Islet precursor cell (in vitro differentiated cells): ENCODE results near the gene DNM1L.

ENCODE experiments used
- DNase-seq: peaks from one replicate; pipeline ENCODE4 v3.0.0-alpha.2; 2018

The DNM1L gene

DNA sequence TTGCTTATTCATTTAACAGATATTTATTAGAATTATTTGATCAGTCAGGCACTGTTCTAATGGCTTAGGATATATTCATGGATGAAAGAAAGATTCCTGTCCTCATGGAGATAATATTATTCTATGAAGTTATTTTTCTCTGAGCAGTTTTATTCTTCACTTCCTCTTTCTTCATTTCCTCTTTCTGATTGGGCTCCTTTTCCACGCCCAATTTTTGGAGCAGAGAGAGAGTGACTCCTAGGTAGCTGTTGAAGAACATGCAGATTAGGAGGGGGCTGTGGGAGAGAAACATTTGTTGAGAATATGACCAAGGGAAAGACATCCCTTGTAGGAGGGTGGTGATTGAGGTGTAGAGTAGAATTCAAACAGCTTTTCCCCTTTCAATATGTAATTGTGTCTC is 82.6 kb downstream of the DNM1L start:
- DNase-seq, result no peak

DNA sequence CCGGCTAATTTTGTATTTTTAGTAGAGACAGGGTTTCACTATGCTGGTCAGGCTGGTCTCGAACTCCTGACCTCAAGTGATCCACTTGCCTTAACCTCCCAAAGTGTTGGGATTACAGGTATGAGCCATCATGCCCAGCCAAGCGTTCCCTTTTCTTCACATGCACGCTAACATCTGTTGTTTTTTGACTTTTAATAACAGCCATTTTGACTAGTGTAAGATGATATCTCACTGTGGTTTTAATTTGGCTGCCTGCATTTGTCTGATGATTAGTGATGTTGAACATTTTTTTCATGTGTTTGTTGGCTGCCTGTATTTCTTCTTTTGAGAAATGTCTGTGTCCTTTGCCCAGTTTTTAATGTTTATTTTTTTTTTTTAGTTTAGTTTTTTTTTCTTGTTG is 86.8 kb downstream of the DNM1L start:
- DNase-seq, result no peak

DNA sequence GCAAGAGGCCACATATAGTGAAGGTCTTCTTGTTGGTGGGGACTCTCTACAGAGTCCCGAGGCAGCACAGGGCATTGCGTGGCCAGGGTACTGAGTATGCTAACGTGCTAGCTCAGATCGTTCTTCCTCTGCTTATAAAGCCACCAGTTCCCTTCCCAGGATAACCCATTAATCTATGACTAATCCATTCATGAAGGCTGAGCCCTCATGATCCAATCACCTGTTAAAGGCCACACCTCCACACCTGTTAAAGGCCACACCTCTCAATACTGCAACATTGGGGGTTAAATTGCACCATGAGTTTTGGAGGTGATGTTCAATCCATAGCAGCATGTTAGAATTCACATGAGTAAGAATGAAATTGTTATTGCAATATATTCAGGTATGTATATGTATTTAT is 89.4 kb downstream of the DNM1L start:
- no peak for DNase-seq

DNA sequence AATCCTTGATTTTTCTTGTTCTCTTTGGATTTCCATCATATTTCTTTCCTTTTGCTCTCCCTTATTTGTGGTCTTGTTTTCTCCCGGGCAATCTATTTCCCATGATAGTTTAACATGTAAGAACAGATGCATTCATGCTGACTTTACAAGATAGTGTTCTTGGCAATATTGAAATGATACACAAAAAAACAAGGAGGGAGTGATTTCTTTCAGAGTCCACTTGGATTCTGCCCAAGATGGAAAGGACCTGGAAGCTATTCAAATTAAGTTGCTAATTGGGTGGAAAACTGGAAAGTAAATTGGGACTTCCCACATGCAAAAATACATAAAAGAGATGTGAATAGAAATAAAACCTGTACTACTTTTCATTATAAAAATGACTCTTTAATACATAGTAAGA is 91.0 kb downstream of the DNM1L start:
- DNase-seq, result no peak

DNA sequence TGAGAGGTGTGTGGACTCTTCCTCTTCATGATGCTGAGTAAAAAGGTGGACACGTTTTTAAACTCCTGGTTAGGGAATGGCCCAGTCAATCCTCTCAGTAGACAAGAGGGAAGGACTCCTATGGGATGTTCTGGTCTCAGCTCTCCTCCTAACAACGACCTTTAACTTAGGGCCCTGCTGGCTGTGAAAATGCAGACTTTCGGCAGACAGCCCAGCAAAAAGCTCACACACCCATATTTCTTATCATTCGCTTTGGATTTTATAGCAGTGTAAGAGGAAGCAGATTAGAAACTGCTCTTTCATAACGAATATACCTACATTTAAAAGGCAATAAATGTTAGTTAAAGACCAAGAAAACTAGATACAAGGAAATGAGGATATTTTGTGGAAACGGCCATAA is 94.6 kb downstream of the DNM1L start:
- DNase-seq, result no peak

DNA sequence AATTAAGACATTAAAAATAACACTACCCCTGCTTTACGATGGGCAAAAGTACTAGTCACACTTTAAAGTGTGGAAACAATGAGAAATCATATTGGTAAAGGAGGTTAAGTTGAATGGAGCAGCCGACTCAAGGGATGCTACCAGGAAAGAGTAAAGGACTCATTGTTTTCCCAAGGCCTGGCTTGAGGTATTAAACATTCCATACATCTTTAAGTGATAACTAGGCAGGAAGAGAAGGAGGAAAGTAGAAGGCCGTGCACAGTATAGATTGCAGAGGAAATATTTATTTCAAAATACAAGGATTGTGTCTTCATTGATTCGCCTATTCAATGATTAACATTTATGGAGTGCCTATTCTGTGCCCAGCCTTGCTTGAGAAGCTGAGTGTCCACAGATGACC is 97.2 kb downstream of the DNM1L start:
- DNase-seq, result no peak

DNA sequence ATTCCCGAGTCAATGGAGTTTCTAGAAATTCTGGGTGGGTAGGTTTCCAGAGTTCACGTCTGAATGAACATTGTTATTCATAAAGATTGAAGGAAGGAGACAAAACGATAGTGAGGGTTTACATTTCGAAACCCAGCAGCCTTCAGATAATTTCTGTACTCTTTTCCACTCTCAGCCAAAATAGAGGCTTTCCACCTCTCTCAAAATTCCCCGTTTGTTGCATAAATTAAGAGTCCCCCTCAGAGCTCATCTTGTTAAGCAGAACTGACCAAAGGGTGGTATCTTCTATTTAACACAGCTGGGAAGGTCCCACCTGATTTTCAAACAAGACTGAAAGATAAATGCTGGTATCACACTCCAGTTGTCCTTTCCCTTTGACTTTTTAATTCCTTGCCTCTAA is 98.1 kb downstream of the DNM1L start:
- DNase-seq, result no peak

DNA sequence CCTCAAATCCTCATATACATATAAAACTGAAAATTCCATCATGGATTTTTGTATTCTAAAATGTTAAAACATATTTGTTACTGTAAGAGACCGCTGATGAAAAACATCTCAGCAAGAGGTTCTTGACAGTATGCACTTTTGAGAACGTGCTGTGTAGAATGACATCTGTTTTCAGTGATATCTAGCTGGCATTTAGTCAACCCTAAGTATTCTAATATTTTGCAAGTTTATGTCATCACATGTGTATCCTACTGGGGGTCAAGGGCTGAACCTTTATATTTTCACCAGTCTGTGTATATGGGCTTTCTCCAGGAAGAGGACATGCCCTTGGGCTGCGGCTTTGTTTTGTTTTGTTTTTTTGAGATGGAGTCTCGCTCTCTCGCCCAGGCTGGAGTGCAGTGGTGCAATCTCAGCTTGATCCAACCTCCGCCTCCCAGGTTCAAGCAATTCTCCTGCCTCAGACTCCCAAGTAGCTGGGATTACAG is 98.6 kb downstream of the DNM1L start:
- no peak for DNase-seq

DNA sequence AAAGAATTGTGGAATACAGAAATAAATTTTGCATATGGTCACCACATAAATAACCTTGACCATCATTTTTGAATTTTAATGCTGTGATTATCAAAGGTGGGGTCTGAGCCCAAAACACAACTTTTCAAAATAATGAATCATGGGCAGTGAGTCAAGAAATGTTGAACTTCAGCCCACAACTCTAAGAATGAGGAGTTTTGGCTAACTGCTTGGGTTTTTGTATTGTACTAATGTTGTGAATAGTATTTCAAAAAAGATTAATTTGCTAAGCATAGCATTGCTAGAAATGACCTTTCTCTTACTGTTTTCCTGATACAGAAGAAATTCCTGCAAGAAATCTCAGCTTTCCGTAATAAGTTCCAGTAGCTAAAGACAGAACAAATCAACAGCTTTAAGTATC is 101.0 kb downstream of the DNM1L start:
- no peak for DNase-seq

DNA sequence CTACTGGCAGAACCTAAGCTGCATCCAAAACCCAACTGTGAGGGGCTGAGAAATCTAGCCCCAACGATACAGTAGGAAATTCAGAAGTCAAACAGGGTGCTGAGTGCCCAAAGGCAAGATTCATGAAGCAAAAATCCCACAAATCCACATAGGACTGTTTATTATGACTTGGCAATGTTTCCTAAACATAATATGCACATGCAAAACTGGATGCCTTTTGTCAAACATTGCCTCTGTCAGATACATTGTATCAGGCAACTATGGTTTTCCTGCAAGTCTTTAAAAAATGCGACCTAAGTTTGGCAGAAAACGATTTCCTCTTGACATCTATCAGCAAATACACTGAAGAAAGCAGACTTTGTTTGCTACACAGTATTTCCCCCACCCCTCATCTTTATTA is 103.9 kb downstream of the DNM1L start:
- no peak for DNase-seq

DNA sequence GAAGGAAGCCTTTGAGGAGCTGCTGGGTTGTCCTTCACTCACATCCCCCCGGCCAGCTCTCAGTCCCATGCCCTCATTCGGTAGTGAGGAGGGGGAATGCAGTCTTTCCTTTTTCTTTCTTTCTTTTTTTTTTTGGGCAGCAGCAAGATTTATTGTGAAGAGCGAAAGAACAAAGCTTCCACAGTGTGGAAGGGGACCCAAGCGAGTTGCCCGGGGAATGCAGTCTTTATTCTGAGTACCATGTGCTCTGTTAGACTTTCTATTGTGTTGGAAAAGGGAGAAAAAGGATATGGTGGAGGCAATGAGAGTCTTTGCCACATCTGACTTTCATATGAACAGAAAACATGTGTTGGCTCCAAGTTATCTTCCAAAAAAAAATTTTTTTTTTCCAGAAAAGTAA is 106.5 kb downstream of the DNM1L start:
- DNase-seq, result no peak

DNA sequence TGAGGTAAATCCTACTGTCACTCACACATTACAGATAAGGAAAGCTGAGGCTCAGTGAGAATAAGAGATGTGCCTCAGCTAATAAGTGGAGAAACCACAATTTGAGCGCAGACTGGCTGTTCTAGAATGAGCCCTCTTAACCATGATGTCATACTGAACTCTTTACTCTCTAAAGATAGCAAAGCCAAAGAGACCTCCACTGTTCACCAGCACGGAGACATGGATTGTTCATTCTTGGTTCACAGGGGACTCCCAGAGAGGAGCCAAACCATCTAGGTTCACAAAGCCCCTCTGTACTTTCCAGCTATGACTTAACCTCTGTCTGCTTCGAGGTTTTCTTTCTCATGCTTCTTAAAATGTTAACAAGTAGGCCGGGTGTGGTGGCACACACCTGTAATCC is 109.3 kb downstream of the DNM1L start:
- DNase-seq, result no peak

DNA sequence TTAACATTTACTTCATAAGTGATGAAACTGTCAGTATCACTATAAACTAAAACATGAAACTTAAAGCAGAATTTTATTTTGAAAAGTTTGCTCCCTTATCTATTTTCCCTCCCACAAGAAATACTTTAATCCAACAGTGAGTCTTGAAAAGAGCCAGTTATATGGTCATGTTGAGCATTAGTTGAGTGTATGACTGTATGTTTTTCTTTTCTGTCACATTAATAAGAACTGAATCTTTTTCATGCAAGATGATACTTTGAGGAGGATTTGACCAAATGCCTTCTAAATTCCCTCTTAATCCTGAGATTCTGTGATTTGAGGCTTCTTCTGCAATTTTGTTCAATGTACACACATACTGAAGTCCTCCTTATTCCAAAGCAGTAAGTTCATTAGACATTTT is 110.3 kb downstream of the DNM1L start:
- DNase-seq, result no peak

DNA sequence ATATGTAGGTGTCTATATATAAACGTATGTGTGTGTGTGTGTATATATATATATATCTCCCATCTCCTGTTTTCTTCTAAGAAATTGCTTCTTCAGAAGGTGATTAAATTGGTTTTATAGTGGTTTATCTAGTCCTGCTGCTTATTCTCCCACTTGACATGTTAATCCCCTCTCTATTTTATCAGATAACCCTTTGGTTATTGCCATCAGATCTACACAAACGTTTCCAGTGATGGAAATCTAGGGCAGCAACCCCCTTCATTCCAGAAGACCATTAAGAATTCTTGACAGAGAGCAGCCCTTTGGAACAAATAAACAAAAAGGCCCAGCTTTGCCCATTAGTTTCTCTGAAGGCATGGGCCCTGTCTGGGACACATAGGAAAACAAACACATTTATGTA is 110.8 kb downstream of the DNM1L start:
- no peak for DNase-seq

DNA sequence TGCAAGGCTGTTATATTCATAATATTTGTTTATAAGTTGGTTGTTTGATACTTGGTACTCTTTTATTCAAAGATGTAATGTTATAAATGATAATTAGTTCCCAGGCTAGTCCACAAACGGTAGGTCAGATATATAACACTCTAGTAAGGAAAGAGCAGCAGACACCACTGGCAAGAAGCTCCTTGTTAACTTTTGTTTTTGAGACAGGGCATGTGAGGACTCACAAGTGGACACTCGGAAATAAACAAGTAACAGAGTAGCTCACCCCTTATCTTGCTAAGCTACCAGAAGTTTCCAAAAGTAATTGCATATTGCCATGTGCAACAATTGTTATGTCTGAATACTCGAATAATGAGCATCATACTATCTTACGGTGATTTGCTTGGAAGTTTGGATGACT is 115.2 kb downstream of the DNM1L start:
- no peak for DNase-seq
